GM18520 (cell line): ENCODE measurements around the gene ODF4.
"Not testable (repeated sequence)": the region's sequence is repeated elsewhere in the genome, so short reads cannot be mapped to it uniquely, and the experiment has no call there.

ENCODE experiments used
- ATAC-seq: cut with Tn5 transposase; IDR thresholded peaks from one replicate; pipeline ENCODE4 v1.9.1; 2021; ENCODE audit not compliant: unreplicated experiment

ODF4 gene

GRCh38 chr17:8393470-8394231 is 54.0 kb downstream of the ODF4 start:
- ATAC-seq = no peak

- not testable (repeated sequence) for ATAC-seq
Measured at GRCh38 chr17:8394497-8394896, 54.9 kb downstream of the ODF4 start.
